Lung (tissue), 12 donors: ENCODE results near the gene EPN2. TPM values are rescaled to one million over a fixed set of nuclear protein-coding genes. Genes with fewer than 3 reads are reported as not detected.

ENCODE experiments used
- ATAC-seq: fragments of 200-7000 bp; cut with Tn5 transposase; one replicate; pipeline ENCODE4 v1.9.1; 2020; ENCODE audit warnings: moderate number of reproducible peaks; ENCODE audit not compliant: insufficient read depth, low FRiP score
- DNase-seq, 3 donors: peaks; one replicate each; pipeline ENCODE4 v3.0.0-alpha.2; 2013 to 2017
- H3K27ac ChIP-seq, 2 donors: one replicate each; pipeline ENCODE4 v1.5.1; 2013; ENCODE audit warnings: mild to moderate bottlenecking in 2 of 2, moderate library complexity in 2 of 2, control low read depth in 1 of 2, inconsistent platforms in 1 of 2, low read depth in 1 of 2, low read length in 1 of 2
- H3K27me3 ChIP-seq, 3 donors: one replicate each; pipeline ENCODE4 v1.5.1; 2013; ENCODE audit warnings: low read length in 2 of 3; ENCODE audit not compliant: control insufficient read depth in 3 of 3, insufficient read depth in 3 of 3
- H3K36me3 ChIP-seq, 4 donors: one replicate each; pipeline ENCODE4 v1.5.1; 2013; ENCODE audit warnings: low read length in 4 of 4, mild to moderate bottlenecking in 1 of 4, moderate library complexity in 1 of 4; ENCODE audit not compliant: control insufficient read depth in 4 of 4, insufficient read depth in 4 of 4
- H3K4me1 ChIP-seq, 5 donors: one replicate each; pipeline ENCODE4 v1.5.1; 2013; ENCODE audit warnings: low read length in 5 of 5, mild to moderate bottlenecking in 2 of 5, moderate library complexity in 1 of 5; ENCODE audit not compliant: control insufficient read depth in 5 of 5, insufficient read depth in 5 of 5
- H3K4me3 ChIP-seq: one replicate; pipeline ENCODE4 v1.5.1; 2013; ENCODE audit warnings: mild to moderate bottlenecking, control low read depth, moderate library complexity
- H3K9ac ChIP-seq, 2 donors: one replicate each; pipeline ENCODE4 v1.5.1; 2013; ENCODE audit warnings: low read length in 2 of 2, control low read depth in 1 of 2; ENCODE audit not compliant: insufficient read depth in 1 of 2
- H3K9me3 ChIP-seq, 4 donors: one replicate each; pipeline ENCODE4 v1.5.1; 2013; ENCODE audit warnings: low read length in 3 of 4, mild to moderate bottlenecking in 1 of 4, moderate library complexity in 1 of 4; ENCODE audit not compliant: control insufficient read depth in 4 of 4, insufficient read depth in 3 of 4
- CTCF ChIP-seq: IDR thresholded peaks from 2 replicates; pipeline ENCODE4 v1.5.1; 2012; ENCODE audit warnings: mild to moderate bottlenecking; ENCODE audit errors: control extremely low read depth, extremely low read depth
- WGBS, 2 donors: extraction: QIAGEN DNeasy Blood & Tissue Kit; methylation state at CpG; one replicate each; pipeline ENCODE4 v1.1.7; 2013; 5-methylcytosine and 5-hydroxymethylcytosine counted together
- polyA plus RNA-seq, 2 donors: library from polyadenylated mRNA; stranded (reverse); fragments of 200-250 nt; gene quantifications; one replicate each; pipeline ENCODE4 v1.2.1, GENCODE V29; 2013
- total RNA-seq, 2 donors: library from RNA; depleted of rRNA in 1 of 2; stranded (reverse); fragments of >200 nt in 1 of 2; gene quantifications; one replicate each; pipeline ENCODE4 v1.2.1, GENCODE V29; 2014 to 2021
- donor health status: control.
- donor health status: control.
- donor health status: Bipolar disorder and iron deficiency.
- donor health status: healthy.
- donor health status: DM: yes; HTN: yes; CAD: no.

Gene EPN2
- total and polyA plus RNA-seq, 4 donors, result 16.7 to 73.7 (median 37.4) TPM

- Histone ChIP-seq H3K27ac (no peak overlapping the region), H3K36me3 (peaks cover 8 to 19% (median 12%) of the 10 kb centered on the region in 4 donors), H3K9ac (no peak overlapping the region), H3K4me1 (peaks cover 0 to 3% (median 0%) of the 10 kb centered on the region in 5 donors), H3K9me3 (no peaks in the 10 kb centered on the region), H3K4me3 (no peak overlapping the region), H3K27me3 (no peaks in the 10 kb centered on the region)
- ATAC-seq (no peak), DNase-seq (no peak)
- no peak for TF ChIP-seq CTCF
These were observed 88.4 kb downstream of the EPN2 start for GRCh38 chr17:19325542-19325941.

- H3K9ac ChIP-seq, result no peak overlapping the region
- peak in 1 of 3 donors; percentile 1 for DNase-seq
These were observed 90.0 kb downstream of the EPN2 start for GRCh38 chr17:19327031-19327783.

GRCh38 chr17:19328441-19329061 lies 91.4 kb downstream of the EPN2 start:
- no peak for DNase-seq
- no peaks in the 10 kb centered on the region for H3K9me3 ChIP-seq
- TF ChIP-seq CTCF, result no peak
- peaks cover 0 to 6% (median 0%) of the 10 kb centered on the region in 5 donors for H3K4me1 ChIP-seq
- ATAC-seq, result no peak
- no peaks in the 10 kb centered on the region for H3K27me3 ChIP-seq
- peaks cover 9 to 25% (median 16%) of the 10 kb centered on the region in 4 donors for H3K36me3 ChIP-seq
- H3K27ac ChIP-seq, result no peak overlapping the region
- H3K9ac ChIP-seq, result no peak overlapping the region
- H3K4me3 ChIP-seq, result no peak overlapping the region
- whole genome bisulfite sequencing, 2 donors, result 95 to 96% methylated on average over 10 of the region's 10 CpGs

More at GRCh38 chr17:19327031-19327783, 90.0 kb downstream of the EPN2 start:
- 87 to 92% methylated on average over 14 of the region's 14 CpGs for WGBS, 2 donors
- no peak for TF ChIP-seq CTCF
- H3K27ac ChIP-seq, result no peak overlapping the region
- no peaks in the 10 kb centered on the region for H3K27me3 ChIP-seq
- no peaks in the 10 kb centered on the region for H3K9me3 ChIP-seq
- H3K4me1 ChIP-seq, result peaks cover 0 to 3% (median 0%) of the 10 kb centered on the region in 5 donors
- H3K36me3 ChIP-seq, result peaks cover 9 to 25% (median 12%) of the 10 kb centered on the region in 4 donors
- H3K4me3 ChIP-seq, result no peak overlapping the region
- no peak for ATAC-seq
